GM10266 (cell line): ENCODE results near the gene APC2.

ENCODE experiments used
- DNase-seq: peaks from one replicate; pipeline ENCODE4 v3.0.0; 2012; ENCODE audit errors: extremely low spot score
- CTCF ChIP-seq: IDR thresholded peaks from 2 replicates; pipeline ENCODE4 v1.5.1; 2012; ENCODE audit warnings: mild to moderate bottlenecking, low read depth; ENCODE audit not compliant: control insufficient read depth, insufficient read depth; ENCODE audit errors: missing control alignments

Gene APC2

GRCh38 chr19:1453525-1454364 lies 3.8 kb downstream of the APC2 start:
- no peak for TF ChIP-seq CTCF
- no peak for DNase-seq

- no peak for DNase-seq
- no peak for TF ChIP-seq CTCF
Measured at GRCh38 chr19:1455002-1455335, 5.0 kb downstream of the APC2 start.

- DNase-seq = peak; percentile 89
- no peak for TF ChIP-seq CTCF
Measured at GRCh38 chr19:1455336-1456120, 5.6 kb downstream of the APC2 start.

GRCh38 chr19:1456121-1456900 lies 6.4 kb downstream of the APC2 start:
- DNase-seq = no peak
- no peak for TF ChIP-seq CTCF

GRCh38 chr19:1457031-1457739 lies 7.3 kb downstream of the APC2 start:
- DNase-seq = no peak
- TF ChIP-seq CTCF = no peak

GRCh38 chr19:1457892-1458291 lies 8.0 kb downstream of the APC2 start:
- no peak for DNase-seq
- no peak for TF ChIP-seq CTCF
